ENCODE data around the gene ADARB2. TPM values are rescaled to one million over a fixed set of nuclear protein-coding genes. Genes with fewer than 3 reads are reported as not detected.

ADARB2 gene
- total and polyA plus RNA-seq, 2 experiments from 2014 or later: 1.6 to 3.1 TPM

- Histone ChIP-seq H3K4me1 (ENCODE audit: low read depth) (peaks cover 28% of the 10 kb centered on the region), H3K36me3 (no peaks in the 10 kb centered on the region), H3K9me3 (ENCODE audit: low read depth) (no peaks in the 10 kb centered on the region), H3K4me3 (no peak overlapping the region), H3K27ac (no peak overlapping the region), H3K27me3 (peaks cover 23% of the 10 kb centered on the region)
- no peak for DNase-seq (ENCODE audit: low read depth in 1 of 2, low spot score in 1 of 2)
- TF ChIP-seq CTCF (IDR thresholded peaks at IDR 0.05; ENCODE audit: low read depth, low read length): no peak
Observed at GRCh38 chr10:1731592-1731991, 5.7 kb downstream of the ADARB2 start.

GRCh38 chr10:1729751-1730150, 7.6 kb downstream of the ADARB2 start:
- Histone ChIP-seq H3K27me3 (peaks cover 5% of the 10 kb centered on the region), H3K36me3 (no peaks in the 10 kb centered on the region), H3K4me1 (ENCODE audit: low read depth) (peaks cover 28% of the 10 kb centered on the region), H3K27ac (no peak overlapping the region), H3K9me3 (ENCODE audit: low read depth) (no peaks in the 10 kb centered on the region), H3K4me3 (no peak overlapping the region)
- no peak for TF ChIP-seq CTCF (IDR thresholded peaks at IDR 0.05; ENCODE audit: low read depth, low read length)
- DNase-seq (ENCODE audit: low read depth in 1 of 2, low spot score in 1 of 2): no peak

GRCh38 chr10:1726861-1727260, 10.5 kb downstream of the ADARB2 start:
- H3K9me3 ChIP-seq (ENCODE audit: low read depth): no peaks in the 10 kb centered on the region
- no peak for DNase-seq (ENCODE audit: low read depth in 1 of 2, low spot score in 1 of 2)
- no peak overlapping the region for H3K27ac ChIP-seq
- no peaks in the 10 kb centered on the region for H3K36me3 ChIP-seq
- H3K27me3 ChIP-seq: peaks cover 3% of the 10 kb centered on the region
- TF ChIP-seq CTCF (IDR thresholded peaks at IDR 0.05; ENCODE audit: low read depth, low read length): no peak
- peaks cover 9% of the 10 kb centered on the region for H3K4me1 ChIP-seq (ENCODE audit: low read depth)
- H3K4me3 ChIP-seq: no peak overlapping the region

GRCh38 chr10:1724921-1725488, 12.3 kb downstream of the ADARB2 start:
- DNase-seq (ENCODE audit: low read depth in 1 of 2, low spot score in 1 of 2): no peak
- H3K4me3 ChIP-seq: no peak overlapping the region
- no peaks in the 10 kb centered on the region for H3K36me3 ChIP-seq
- TF ChIP-seq CTCF (IDR thresholded peaks at IDR 0.05; ENCODE audit: low read depth, low read length): no peak
- H3K27ac ChIP-seq: no peak overlapping the region
- no peaks in the 10 kb centered on the region for H3K9me3 ChIP-seq (ENCODE audit: low read depth)
- H3K4me1 ChIP-seq (ENCODE audit: low read depth): peaks cover 7% of the 10 kb centered on the region
- peaks cover 3% of the 10 kb centered on the region for H3K27me3 ChIP-seq

GRCh38 chr10:1716839-1717238, 20.5 kb downstream of the ADARB2 start:
- Histone ChIP-seq H3K4me3 (no peak overlapping the region), H3K27ac (no peak overlapping the region), H3K4me1 (ENCODE audit: low read depth) (no peaks in the 10 kb centered on the region), H3K9me3 (ENCODE audit: low read depth) (no peaks in the 10 kb centered on the region), H3K27me3 (no peaks in the 10 kb centered on the region), H3K36me3 (no peaks in the 10 kb centered on the region)
- DNase-seq (ENCODE audit: low read depth in 1 of 2, low spot score in 1 of 2): no peak
- TF ChIP-seq CTCF (IDR thresholded peaks at IDR 0.05; ENCODE audit: low read depth, low read length): no peak
